Large intestine (tissue), 3 donors: Measurements from ENCODE around the gene ETV6. TPM values are rescaled to one million over a fixed set of nuclear protein-coding genes. Genes with fewer than 3 reads are reported as not detected.
A peak's percentile ranks its signal among the peaks of the same experiment; 100 is the strongest.

ENCODE experiments used
- DNase-seq, 2 donors: peaks; one replicate each; pipeline versions ENCODE4 v3.0.0 to v3.0.0-alpha.2; 2013
- H3K27ac ChIP-seq: one replicate; pipeline ENCODE4 v1.5.1; 2013; ENCODE audit warnings: low read length
- H3K27me3 ChIP-seq: 2 replicates; pipeline ENCODE4 v1.6.1; 2013; ENCODE audit warnings: low read length; ENCODE audit not compliant: control insufficient read depth, insufficient read depth
- H3K36me3 ChIP-seq: 2 replicates; pipeline ENCODE4 v1.6.1; 2013; ENCODE audit warnings: low read length; ENCODE audit not compliant: control insufficient read depth, insufficient read depth
- H3K4me1 ChIP-seq: one replicate; pipeline ENCODE4 v1.6.1; 2013; ENCODE audit warnings: low read length; ENCODE audit not compliant: control insufficient read depth, insufficient read depth
- H3K4me3 ChIP-seq: one replicate; pipeline ENCODE4 v1.5.1; 2013; ENCODE audit warnings: low read length
- H3K9me3 ChIP-seq: one replicate; pipeline ENCODE4 v1.6.1; 2013; ENCODE audit warnings: mild to moderate bottlenecking, low read depth, low read length, moderate library complexity; ENCODE audit not compliant: control insufficient read depth
- WGBS: methylation state at CpG from one replicate; pipeline ENCODE4 v1.1.5; 2013; ENCODE audit warnings: low lambda C conversion rate; ENCODE audit not compliant: insufficient coverage; 5-methylcytosine and 5-hydroxymethylcytosine counted together
- polyA plus RNA-seq: library from polyadenylated mRNA; unstranded; fragments of 120-200 nt; gene quantifications from one replicate; pipeline ENCODE4 v1.2.1, GENCODE V29; 2013

ETV6 gene
- polyA plus RNA-seq, 1 donor, result 14.9 TPM

DNA sequence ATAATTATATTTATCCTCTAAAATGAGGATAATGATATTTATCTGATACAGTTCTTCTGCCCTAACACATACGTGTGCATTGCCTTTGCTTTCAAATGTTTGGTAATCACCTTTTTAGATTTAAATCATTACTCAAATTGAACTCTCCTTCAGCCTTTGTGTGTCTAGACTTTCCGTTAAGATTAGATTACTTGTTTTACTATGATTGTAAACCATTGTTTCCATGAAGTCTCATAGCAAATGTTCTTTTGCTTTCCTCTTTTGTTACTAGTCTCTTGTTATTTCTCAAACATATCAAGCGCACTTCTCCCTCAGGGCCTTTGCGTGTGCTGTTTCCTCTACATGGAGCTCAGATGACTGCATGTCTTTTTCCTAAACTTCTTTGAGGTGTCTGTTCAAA is 63.7 kb downstream of the ETV6 start:
- 75% methylated on average over 2 of the region's 4 CpGs for WGBS
- Histone ChIP-seq H3K9me3 (no peaks in the 10 kb centered on the region), H3K27me3 (no peaks in the 10 kb centered on the region), H3K4me1 (peaks cover 17% of the 10 kb centered on the region), H3K4me3 (no peak overlapping the region), H3K36me3 (no peaks in the 10 kb centered on the region), H3K27ac (no peak overlapping the region)
- no peak for DNase-seq

DNA sequence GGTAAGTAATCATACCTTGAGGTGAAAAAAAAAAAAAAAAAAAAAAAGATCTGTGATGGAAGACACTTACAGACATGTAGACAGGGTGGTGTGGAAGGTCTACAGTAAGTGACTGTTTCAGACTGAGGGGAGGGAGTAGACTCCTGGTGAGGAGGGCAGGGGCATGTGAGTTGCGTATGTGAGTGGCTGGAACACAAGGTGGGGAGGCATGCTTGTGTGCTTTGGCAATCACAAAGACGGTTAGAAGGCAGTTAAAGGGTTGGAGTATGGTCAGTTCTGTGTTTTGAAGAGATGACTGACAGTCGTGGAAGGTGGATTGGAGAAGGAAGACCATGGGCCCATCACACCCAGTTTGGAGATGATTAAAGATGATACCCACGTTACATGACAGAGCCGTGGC is 65.2 kb downstream of the ETV6 start:
- Histone ChIP-seq H3K9me3 (no peaks in the 10 kb centered on the region), H3K27me3 (no peaks in the 10 kb centered on the region), H3K4me1 (peaks cover 28% of the 10 kb centered on the region), H3K36me3 (no peaks in the 10 kb centered on the region), H3K4me3 (no peak overlapping the region), H3K27ac (no peak overlapping the region)
- WGBS, result 100% methylated on average over 2 of the region's 5 CpGs
- DNase-seq, result no peak

DNA sequence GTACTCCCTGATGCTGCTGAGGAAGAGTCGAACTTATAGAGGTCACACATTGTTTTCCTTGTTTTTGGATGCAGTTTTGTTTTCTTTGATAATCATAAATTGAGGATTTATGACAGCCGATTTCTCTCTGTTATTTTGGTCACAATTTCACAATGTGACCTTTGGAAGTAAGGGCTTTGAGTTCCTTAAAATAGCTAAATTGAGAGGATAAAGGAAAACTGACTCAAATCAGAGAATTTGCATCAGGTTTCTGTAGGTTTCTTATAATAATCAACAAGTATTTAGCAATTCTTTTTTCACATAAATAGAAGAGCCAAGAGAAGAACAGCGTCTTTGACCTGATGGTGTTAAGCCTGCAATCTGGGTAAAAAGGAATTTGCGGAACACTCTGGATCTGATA is 66.1 kb downstream of the ETV6 start:
- no CpG with 5 or more reads among the region's 4 CpGs for WGBS
- no peaks in the 10 kb centered on the region for H3K36me3 ChIP-seq
- no peak overlapping the region for H3K4me3 ChIP-seq
- H3K4me1 ChIP-seq, result peaks cover 28% of the 10 kb centered on the region
- H3K27me3 ChIP-seq, result no peaks in the 10 kb centered on the region
- DNase-seq, result no peak
- no peak overlapping the region for H3K27ac ChIP-seq
- H3K9me3 ChIP-seq, result no peaks in the 10 kb centered on the region

GRCh38 chr12:11716794-11717518 is 67.5 kb downstream of the ETV6 start:
- Histone ChIP-seq H3K27me3 (no peaks in the 10 kb centered on the region), H3K36me3 (no peaks in the 10 kb centered on the region), H3K4me3 (no peak overlapping the region), H3K9me3 (no peaks in the 10 kb centered on the region), H3K4me1 (peaks cover 28% of the 10 kb centered on the region), H3K27ac (peak overlapping the region; percentile 69)
- DNase-seq, result peak; percentile 57 to 84
- WGBS, result no CpG with 5 or more reads among the region's 8 CpGs

DNA sequence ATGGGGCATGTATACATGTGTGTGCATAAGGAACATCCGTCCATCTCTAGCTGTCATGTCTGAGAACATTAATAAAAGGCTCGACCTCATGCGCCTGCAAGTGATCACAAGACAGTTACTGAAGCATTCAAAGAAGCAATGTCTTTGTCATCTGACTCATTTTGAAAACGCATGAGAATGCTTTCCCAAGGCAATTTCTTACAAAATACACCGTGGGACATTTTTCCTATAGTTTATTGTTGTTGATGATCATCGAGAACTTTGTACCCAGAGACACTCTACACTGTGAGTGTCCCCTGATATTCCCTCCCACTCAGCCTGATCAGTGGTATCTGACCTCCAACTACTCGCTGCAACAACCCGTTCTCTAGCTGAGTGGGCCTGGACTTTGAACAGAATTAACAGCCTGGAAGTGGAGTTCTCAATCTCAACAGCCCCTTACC is 68.1 kb downstream of the ETV6 start:
- peaks cover 29% of the 10 kb centered on the region for H3K4me1 ChIP-seq
- no peaks in the 10 kb centered on the region for H3K27me3 ChIP-seq
- peak; percentile 78 to 92 for DNase-seq
- H3K27ac ChIP-seq, result peak overlapping the region; percentile 69
- no peaks in the 10 kb centered on the region for H3K36me3 ChIP-seq
- no peak overlapping the region for H3K4me3 ChIP-seq
- WGBS, result 0% methylated on average over 1 of the region's 8 CpGs
- H3K9me3 ChIP-seq, result no peaks in the 10 kb centered on the region

DNA sequence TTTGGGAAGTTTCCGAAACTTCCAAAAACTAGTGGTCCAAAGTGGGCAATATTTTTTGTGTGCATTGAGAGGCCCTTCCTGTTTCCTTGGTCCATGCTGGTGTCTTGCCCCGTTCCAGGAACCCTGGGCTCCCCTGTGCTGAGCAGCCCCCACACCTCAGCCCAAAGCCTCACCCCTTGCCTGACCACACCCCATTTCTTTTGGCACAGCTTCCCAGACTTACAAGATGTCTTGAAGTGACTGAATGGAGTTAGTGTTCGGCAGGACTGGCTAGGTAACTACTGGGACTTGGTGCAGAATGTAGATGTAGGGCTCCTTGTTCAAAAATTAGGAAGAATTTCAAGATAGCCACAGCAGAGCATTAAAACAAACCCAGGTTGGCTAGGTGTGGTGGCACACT is 68.6 kb downstream of the ETV6 start:
- H3K4me3 ChIP-seq, result no peak overlapping the region
- no peaks in the 10 kb centered on the region for H3K27me3 ChIP-seq
- no CpG with 5 or more reads among the region's 3 CpGs for WGBS
- peak overlapping the region; percentile 69 for H3K27ac ChIP-seq
- H3K9me3 ChIP-seq, result no peaks in the 10 kb centered on the region
- no peaks in the 10 kb centered on the region for H3K36me3 ChIP-seq
- DNase-seq, result no peak
- H3K4me1 ChIP-seq, result peaks cover 32% of the 10 kb centered on the region

GRCh38 chr12:11718768-11719253 is 69.3 kb downstream of the ETV6 start:
- no CpG with 5 or more reads among the region's 6 CpGs for WGBS
- no peak for DNase-seq
- Histone ChIP-seq H3K36me3 (no peaks in the 10 kb centered on the region), H3K9me3 (no peaks in the 10 kb centered on the region), H3K4me1 (peaks cover 33% of the 10 kb centered on the region), H3K4me3 (no peak overlapping the region), H3K27me3 (no peaks in the 10 kb centered on the region), H3K27ac (peak overlapping the region; percentile 69)

- Histone ChIP-seq H3K4me1 (peaks cover 37% of the 10 kb centered on the region), H3K4me3 (no peak overlapping the region), H3K9me3 (no peaks in the 10 kb centered on the region), H3K27me3 (no peaks in the 10 kb centered on the region), H3K27ac (peak overlapping the region; percentile 69), H3K36me3 (no peaks in the 10 kb centered on the region)
- DNase-seq, result no peak
- no CpG with 5 or more reads among the region's 10 CpGs for WGBS
These were observed 70.2 kb downstream of the ETV6 start for GRCh38 chr12:11719678-11720099.

GRCh38 chr12:11722071-11722470 is 72.6 kb downstream of the ETV6 start:
- Histone ChIP-seq H3K4me1 (peaks cover 27% of the 10 kb centered on the region), H3K27me3 (no peaks in the 10 kb centered on the region), H3K9me3 (no peaks in the 10 kb centered on the region), H3K27ac (no peak overlapping the region), H3K36me3 (no peaks in the 10 kb centered on the region), H3K4me3 (no peak overlapping the region)
- no CpG with 5 or more reads among the region's 2 CpGs for WGBS
- no peak for DNase-seq

- DNase-seq, result no peak
- 86% methylated on average over 1 of the region's 8 CpGs for WGBS
- Histone ChIP-seq H3K36me3 (peaks cover 3% of the 10 kb centered on the region), H3K27ac (no peak overlapping the region), H3K4me3 (no peak overlapping the region), H3K9me3 (no peaks in the 10 kb centered on the region), H3K4me1 (peaks cover 25% of the 10 kb centered on the region), H3K27me3 (no peaks in the 10 kb centered on the region)
These were observed 73.2 kb downstream of the ETV6 start for GRCh38 chr12:11722578-11723138.
